IPS DF 4.7 (cell line): Measurements from ENCODE around the gene NCOA4.
"Not testable (repeated sequence)": the region's sequence is repeated elsewhere in the genome, so short reads cannot be mapped to it uniquely, and the experiment has no call there.

Source experiments
- DNase-seq: peaks from one replicate; pipeline ENCODE4 v3.0.0-alpha.2; 2013; ENCODE audit warnings: low spot score; ENCODE audit errors: extremely low read depth

NCOA4 gene

DNA sequence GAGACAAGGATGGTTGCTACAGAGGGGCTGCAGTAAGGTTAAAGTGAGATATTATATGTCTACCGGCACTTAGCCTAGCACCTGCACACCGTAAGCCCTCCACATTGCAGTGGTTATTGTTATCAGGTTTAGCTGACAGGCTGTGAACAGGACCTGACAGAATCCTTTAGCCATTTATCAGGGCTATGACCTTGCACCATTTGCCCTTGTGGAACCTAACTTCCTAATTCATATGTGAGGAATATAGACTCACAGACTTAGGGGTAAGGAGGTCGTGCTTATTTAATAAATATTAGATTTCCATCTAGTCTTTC lies 10.1 kb downstream of the NCOA4 start:
- no peak for DNase-seq

DNA sequence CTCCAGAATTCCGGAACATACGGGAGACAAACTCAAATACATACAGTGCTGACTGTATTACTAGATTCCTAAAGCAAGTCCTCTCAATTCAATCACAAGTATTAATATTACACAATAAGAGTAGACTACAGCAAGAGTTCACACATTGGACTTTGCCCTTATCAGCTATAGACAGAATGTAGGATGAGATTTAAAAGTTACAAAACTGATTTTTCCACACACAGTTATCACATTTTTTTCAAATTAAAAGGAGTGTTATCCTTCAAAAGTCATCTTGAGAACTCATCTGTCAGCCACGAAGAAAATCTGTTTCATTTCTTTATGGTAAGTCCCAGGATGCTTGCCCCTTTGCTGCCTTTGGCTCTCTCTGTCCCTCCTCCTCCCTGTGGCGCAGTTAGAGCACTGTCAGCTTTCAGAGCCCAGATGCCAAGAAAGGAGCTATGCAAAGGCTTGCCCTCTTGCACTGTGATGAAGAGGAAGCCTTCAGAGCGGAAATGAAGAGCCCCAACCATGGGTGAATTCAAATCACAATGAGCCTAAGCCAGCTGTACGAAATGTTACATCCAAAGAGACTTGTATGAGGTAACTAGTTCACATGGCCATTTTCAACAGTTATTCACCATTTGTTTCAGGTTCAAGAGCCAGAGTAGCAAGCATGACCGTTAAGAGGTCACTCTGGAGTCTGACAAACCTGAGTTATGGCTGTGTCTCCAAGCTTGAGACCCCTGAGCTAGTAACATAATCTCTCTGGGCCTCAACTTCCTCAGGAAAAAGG lies 10.7 kb downstream of the NCOA4 start:
- DNase-seq: no peak

DNA sequence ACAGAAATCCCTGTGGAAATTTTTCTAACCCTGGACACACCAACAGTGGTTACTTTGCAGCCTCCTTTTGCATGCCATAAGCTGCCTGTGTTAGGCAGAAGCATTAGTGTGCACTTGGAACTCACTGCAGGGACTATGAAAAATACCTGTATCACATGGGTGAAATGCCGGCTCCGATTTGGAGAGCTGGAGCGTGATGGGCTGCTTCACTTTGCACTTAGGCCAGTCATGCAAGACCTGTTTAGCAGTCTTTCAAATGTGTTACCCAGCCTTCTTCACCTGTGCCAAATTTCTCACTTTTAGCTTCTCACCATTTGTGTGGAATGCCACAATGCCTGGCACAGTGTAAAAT lies 11.3 kb downstream of the NCOA4 start:
- DNase-seq: no peak

DNA sequence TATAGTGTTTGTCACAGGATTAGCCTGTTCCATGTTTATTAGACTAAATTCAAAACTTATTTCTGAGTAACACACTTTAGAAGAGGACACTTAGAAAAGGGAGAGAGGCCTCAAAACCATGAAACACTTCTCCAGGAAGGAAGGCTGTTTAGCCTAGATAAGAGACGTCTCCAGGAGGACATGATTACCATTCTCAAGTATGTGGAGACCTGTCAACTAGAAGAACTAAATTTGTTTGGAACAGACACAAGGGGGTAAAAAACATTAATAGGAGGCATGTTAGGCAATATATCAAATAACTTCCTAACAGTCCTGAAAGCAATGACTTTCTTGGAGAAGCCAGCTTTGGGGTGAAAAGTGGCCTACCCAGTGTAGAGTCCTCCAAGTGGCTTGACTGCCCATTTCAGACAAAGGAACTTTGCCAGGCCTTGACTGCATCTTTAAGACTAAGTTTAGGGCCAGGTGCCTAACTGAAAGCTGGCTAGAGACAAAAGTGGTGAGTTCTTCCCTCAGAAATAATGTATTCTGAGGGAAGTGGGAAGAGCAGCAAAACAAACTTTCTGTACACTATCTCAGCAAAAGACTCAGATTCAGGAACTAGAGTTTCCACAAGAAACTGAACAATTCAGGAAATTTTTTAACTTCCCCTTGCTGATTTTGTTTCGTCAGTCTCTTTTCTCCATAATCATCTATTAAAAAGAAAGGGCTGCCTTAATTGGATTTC lies 11.8 kb downstream of the NCOA4 start:
- DNase-seq: no peak

DNA sequence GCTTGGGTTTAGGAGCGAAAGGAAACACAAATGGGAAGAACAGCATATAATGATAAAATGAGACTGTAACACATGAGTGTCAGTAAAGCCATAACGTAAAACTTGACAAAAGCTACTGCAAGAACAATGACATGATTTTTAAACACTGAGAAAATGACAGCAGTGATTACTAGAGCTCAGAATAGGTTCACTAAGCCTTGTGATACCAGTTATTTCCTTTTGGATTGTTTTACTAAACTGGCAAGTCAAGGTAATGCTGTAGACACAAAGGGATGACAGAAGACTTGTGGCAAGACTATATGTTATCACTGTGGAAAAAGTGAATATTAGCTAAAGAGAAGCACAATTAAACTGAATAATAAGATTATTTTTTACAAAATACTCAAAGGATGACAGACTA lies 12.7 kb downstream of the NCOA4 start:
- DNase-seq: no peak

DNA sequence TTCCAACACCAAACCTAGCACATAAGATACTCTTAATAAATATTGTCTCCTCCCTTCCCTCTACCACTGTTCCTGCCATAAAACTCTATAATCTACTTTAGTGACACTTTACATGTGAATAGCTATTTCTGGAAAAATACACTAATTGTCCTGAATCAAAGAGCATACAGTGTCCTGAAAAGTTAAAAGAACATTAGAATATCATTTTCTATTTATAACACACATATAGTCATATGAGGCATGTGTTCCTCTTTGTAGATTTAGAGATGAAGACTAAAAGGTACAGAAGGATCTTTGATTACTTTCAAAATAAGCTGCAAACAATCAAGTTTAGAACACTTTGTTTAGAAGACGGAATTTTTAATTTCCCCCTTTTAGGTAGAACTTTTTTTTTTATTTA lies 13.6 kb downstream of the NCOA4 start:
- no peak for DNase-seq

DNA sequence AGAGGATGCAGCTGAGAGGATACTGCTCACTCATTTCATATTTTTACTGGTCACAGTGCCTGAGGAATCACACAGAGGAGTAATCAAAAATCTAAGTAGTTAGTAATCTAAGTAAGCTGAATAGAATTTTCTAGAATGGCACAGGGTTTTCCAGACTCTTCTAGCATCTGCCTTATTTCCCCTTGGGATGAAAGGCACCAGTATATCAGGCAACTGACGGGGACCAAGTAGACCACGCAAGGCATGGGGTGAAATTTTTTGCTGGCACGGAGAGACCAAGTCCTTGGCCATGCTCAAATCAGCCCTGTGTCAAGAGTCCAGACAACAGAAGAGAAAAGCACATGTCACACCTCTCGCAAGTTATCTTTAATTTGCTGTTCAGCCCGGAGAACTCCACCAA lies 14.2 kb downstream of the NCOA4 start:
- no peak for DNase-seq

DNA sequence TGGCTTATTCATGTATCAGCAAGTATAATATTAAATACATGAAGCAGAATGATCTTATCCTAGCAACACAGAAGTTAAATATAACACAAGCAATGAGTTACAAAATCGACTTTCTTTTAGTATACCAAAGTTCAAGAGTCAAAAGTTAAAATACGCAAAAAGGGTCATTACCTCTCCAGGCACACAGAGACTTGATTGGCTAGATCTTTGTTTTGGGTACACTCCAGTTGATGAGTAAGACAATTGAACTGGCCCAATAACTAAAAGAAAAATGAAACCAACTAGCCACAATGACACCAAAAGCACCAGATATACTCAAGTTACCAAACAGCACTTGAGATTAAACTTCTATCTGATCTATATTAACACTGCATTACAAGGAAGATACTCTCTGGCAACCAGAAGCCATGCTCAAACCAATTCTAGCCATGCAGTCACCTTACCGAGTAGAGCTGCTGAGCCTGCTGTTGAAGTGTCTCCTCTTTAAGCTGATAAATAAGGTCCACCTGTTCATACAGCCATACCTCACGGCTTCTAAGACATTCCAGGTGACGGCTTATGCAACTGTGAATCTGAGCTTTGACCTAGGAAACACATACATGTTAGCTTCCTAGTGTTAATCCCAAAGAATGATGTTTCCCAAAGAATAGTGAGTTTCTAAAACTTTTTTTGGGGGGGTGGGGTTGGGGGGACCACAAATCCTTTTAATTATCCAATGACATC lies 15.6 kb downstream of the NCOA4 start:
- no peak for DNase-seq

DNA sequence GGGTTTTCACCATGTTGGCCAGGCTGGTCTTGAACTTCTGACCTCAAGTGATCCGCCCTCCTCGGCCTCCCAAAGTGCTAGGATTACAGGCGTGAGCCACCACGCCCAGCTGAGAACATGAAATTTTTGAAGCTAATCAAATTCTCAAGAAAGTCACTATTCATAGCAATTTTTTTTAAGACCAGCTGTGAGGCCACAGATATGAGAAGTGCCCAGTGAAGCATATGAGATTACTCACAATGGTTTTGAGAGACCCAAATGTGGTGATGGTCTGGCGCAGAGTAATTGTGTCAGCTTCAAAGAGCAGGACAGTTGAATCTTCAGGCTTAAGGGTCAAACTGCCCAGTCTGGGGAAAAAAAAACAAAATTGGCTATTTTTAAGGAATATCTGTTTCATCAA lies 16.2 kb downstream of the NCOA4 start:
- no peak for DNase-seq

DNA sequence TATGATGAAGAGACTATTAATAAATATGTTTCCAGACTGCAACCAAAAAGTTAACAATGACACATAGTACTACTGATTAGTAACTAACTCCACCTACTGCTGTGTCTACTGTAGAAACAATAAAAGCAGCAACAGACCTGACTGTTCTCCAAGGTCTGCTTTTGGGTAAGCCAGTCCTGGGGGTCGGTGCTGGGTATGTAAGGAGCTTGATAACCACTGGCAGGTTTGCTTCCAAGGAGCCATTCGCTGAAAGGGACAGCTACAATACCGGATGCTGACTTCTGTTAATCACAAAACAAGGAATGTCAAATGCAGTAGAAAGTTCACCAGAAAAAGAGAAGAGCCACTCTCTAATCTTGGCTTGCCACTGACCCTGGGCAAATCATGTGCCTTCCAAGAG lies 17.7 kb downstream of the NCOA4 start:
- DNase-seq: no peak

DNA sequence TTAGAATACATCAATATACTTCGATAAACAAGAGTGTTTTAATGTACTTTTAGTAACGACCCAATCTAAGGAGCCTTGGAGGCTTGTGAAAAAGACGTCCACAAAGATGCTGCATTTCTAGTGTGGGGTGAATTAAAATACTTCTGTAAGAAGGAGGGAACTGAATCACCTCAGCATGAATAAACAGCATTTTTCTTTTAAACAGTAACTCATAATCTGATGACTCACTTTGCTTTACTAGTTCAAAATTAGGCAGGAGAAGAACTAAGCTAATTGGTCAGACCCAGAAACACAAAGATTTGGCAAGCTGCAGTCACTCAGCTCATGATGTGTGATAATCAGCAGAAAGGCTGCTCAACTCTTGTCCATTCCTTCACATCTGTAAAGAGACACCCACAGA lies 24.2 kb downstream of the NCOA4 start:
- no peak for DNase-seq

DNA sequence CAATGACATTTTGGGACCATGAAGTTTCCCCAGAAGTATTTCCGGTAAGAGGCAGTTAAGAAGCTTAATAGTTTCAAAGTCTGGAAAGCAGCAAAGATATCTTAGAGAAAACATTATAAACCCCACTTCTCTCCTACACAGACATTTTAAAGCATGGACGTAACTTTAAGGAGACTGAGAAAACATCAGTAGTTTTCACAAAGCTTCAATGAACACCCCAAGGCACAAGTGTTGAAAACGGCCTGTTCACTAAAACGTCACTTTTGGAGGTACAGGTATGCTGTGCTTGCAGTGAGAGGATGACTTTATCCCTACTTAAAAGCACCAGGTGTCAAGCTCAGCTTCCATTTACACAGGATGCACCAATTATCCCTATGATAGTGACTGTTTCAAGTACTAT lies 25.0 kb downstream of the NCOA4 start:
- DNase-seq: no peak

DNA sequence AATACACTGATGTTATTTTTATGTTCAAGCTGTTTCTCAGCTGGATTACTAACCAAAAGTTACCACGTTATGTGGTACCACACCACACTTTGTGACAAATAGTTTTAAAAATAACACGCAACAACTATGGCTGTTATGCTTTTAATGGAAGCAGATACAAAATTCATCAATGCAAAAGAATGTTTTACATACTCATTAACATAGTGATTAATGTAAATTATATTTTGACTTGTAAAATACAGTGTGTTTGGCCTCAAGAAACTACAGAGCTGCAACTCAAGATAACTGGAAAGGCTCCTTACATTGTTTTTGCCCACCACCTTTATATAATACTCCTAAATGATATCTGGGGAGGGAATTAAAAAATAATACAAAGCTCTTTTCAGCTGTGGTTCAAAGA lies 25.5 kb downstream of the NCOA4 start:
- DNase-seq: no peak

DNA sequence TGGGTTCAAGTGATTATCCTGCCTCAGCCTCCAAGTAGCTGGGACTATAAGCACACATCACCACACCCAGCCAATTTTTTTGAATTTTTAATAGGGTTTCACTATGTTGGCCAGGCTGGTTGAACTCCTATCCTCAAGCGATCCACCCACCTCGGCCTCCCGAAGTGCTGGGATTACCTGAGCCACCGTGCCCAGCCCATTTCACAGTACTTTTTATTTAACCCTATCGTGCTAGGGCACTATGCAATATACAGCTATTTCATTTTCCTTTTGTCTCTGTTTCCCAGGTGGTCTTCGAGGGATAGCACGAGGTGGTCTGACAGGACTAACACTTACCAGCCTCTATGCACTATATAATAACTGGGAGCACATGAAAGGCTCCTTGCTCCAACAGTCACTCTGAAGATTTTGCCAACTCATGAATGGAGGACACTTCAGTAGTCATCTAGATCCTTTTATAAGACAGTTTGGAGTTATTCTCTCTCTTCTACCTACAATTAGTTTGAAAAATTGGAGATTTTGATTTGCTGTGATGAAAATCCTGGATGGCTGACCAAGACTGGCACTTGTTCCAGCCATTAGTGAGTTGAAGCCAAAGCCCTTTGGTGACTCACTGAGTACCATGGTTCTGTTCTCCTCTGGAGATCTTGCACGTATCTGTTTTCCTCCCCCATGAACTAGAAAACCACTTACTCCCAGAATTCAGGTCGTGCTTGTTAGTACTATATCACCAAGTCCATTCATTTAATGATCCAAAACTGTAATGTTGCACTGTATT lies 27.3 kb downstream of the NCOA4 start:
- no peak for DNase-seq

DNA sequence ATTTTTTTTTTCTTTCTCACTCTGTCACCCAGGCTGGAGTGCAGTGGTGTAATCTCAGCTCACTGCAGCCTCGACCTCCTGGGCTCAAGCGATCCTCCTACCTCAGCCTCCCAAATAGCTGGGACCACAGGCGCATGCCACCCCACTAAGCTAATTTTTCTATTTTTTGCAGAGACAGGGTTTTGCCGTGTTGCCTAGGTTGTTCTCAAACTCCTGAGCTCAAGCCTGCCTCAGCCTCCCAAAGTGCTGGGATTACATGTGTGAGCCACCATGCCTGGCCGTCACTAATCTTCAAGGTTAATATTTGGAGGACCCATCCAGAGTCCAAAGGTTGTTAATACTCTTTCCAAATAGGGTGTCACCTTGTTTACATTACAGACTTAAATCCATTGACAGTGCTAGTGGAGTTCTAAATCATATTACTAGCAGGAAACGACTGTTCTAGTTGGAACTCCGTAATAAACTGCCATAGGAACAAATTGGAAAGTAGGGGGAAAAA lies 28.2 kb downstream of the NCOA4 start:
- DNase-seq: not testable (repeated sequence)

DNA sequence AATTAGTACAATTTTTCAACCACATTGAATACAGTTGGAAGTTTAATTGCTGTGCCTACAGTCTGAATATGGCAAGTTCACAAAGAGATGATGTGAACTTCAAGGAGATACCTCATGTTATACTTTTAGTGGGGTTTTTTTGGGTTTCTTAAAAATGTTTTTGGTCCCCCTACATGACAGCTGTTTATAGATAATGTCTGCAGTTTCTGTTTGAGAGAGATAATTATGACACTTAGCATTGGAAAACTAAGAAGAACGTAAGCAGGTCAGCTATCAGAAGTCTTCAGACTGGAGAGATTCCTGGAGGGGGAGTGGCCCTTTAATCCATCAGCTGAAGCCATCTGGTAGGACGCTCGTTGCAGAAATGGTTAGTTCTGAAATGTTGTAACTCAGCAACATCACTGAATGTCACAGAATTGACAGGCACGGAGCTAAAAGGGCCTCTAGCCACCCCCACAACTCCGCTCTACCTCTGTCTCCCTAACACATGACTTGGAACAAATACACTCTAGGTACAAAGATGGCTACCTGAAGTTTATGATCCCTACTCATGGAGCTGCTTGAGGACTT lies 29.2 kb downstream of the NCOA4 start:
- DNase-seq: no peak

DNA sequence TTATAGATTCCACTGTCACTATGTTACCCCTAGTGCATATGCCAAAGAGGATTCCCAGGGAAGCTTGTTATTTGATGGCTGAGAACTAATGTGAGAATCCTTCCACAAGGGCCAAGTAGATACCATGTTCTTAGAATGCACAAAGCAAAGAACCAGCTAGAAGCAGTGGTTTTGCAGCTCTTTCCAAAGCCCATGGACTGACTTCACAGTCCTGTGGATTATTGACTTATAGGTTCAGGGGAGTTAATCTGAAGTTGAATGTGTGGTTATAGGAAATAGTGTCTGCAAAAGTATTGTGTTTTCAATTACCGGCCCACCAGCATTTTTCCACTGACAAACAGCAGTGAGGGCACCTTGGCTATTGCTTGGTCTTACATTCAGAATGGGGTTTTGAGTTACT lies 29.9 kb downstream of the NCOA4 start:
- no peak for DNase-seq

DNA sequence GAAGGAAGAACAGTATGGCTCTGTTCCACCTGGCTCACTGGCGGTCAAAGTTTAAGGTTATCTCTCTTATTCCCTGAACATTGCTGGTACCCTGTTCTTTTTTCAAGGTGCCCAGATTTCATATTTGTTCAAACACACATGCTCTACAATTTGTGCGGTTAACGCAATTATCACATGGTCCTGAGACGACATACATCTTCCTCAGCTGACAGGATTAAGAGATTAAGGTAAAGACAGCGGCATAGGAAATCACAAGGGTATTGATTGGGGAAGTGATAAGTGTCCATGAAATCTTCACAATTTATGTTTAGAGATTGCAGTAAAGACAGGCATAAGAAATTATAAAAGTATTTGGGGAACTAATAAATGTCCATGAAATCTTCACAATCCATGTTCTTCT lies 30.5 kb downstream of the NCOA4 start:
- DNase-seq: not testable (repeated sequence)

DNA sequence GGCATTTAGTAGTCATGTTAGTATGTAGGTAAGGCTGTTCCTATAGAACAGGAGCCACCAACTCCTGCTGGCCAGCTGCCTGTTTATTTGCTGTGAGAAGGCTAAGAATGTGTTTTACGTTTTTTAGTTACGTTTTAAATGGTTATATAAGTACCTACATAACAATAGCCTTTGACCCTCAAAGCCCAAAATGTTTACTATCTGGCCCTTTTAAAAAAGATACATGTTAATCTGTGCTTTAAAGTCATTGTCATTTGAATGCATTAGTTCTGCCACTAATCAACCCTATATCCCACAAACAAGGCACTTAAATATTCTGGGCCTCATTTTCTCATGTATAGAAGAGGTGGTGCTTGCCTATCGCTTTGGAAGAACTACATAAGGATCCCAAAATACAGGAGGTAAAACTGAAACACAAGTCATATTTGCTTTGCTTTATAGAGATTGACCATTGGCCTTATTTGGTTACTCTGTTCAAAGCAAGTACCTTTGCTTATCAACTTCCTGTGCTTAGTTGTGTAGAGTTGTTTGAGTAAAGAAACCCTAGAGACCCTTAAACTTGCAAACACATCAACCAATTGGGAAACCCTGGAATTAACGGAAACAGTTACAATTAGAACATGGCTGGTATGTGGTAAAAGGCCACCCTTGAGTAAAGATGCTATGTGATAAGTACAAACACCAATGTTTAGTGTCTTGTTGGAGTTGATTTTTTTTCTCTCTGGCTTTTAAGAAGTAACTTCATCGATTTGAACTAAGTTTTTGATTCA lies 32.2 kb downstream of the NCOA4 start:
- DNase-seq: no peak

DNA sequence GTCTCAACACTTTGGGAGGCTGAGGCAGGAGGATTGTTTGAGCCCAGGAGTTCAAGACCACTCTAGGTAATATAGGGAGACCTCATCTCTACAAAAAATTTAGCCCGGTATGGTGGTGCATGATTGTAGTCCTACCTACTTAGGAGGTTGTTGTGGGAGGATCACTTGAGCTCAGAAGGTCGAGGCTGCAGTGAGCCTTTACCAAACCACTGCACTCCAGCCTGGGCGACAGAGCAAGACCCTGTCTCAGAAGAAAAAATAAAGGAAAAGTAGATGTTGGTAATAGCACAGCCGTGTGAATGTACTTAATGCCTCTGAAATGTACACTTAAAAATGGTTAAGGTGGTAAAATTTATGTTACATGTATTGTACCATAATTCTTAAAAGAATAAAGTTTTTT lies 32.9 kb downstream of the NCOA4 start:
- DNase-seq: no peak

DNA sequence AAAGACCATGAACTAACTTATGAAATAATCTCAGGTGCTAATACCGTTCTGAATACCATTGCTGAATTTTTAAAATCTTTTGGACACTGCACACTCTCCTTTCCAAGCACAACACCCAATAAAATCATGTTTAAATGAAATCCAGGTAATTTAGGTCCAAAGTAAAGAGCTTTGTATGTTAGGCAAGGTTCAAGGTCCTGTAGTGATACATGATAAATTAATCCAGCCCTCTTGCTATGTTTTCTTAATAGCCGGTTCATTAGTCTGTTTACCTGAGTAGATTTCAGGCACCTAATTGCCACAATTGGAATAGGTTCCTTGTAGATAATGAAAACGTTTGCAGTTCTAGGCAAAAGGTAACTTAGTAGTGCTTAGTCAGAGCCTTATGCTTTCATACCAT lies 44.8 kb downstream of the NCOA4 start:
- DNase-seq: not testable (repeated sequence)
